HCT116 (cell line): ENCODE measurements around the gene FASLG.

Experiments
- CEBPB ChIP-seq: IDR thresholded peaks from 2 replicates; pipeline ENCODE4 v1.6.1; 2012; ENCODE audit warnings: low read depth
- EZH2 ChIP-seq: fragments of 200-600 bp; sonication (generic); IDR thresholded peaks from 2 replicates; pipeline ENCODE4 v1.6.1; 2017; ENCODE audit warnings: antibody characterized with exemption, mixed run types
- EZH2phosphoT487 ChIP-seq: fragments of 200-600 bp; IDR thresholded peaks from 2 replicates; pipeline ENCODE4 v1.6.1; 2018; ENCODE audit warnings: antibody characterized with exemption, borderline replicate concordance
- POLR2A ChIP-seq: IDR thresholded peaks from 2 replicates; pipeline ENCODE4 v1.7.0; 2011; ENCODE audit warnings: borderline replicate concordance; ENCODE audit not compliant: insufficient read depth, insufficient read length; ENCODE audit errors: extremely low read depth
- POLR2AphosphoS5 ChIP-seq: IDR thresholded peaks from 2 replicates; pipeline ENCODE4 v1.6.1; 2011; ENCODE audit warnings: mild to moderate bottlenecking, low read depth, low read length, moderate library complexity
- SIN3A ChIP-seq: IDR thresholded peaks from 2 replicates; pipeline ENCODE4 v1.6.1; 2012; ENCODE audit warnings: low read depth
- SP1 ChIP-seq: IDR thresholded peaks from 2 replicates; pipeline ENCODE4 v1.6.1; 2012; ENCODE audit warnings: low read depth
- TCF7L2 ChIP-seq: IDR thresholded peaks from 2 replicates; pipeline ENCODE4 v1.7.0; 2011; ENCODE audit warnings: borderline replicate concordance, inconsistent platforms; ENCODE audit not compliant: insufficient read depth, insufficient read length; ENCODE audit errors: extremely low read depth
- YY1 ChIP-seq: IDR thresholded peaks from 2 replicates; pipeline ENCODE4 v1.6.1; 2011; ENCODE audit warnings: low read length, low read depth, moderate library complexity, mild to moderate bottlenecking; ENCODE audit not compliant: insufficient replicate concordance; ENCODE audit errors: extremely low read depth
- ZFX ChIP-seq: fragments of 450-650 bp; IDR thresholded peaks from 2 replicates; pipeline ENCODE4 v1.6.1; 2017
- ZNF274 ChIP-seq: fragments of 200-500 bp; sonication (Bioruptor generic); IDR thresholded peaks from 2 replicates; pipeline ENCODE4 v1.6.1; 2014; ENCODE audit warnings: mild to moderate bottlenecking, low read depth, low read length, inconsistent platforms
- TF ChIP-seq, protein P1 (sequence below), 3 experiments: fragments of 200-600 bp in 1 of 3; sonication (generic) in 1 of 3; IDR thresholded peaks in 2 of 3; conservative IDR thresholded peaks in 1 of 3; 2 replicates each; pipeline ENCODE4 v1.5.1; 2012 to 2017; ENCODE audit warnings: low read depth in 2 of 3, low read length in 2 of 3, antibody characterized with exemption in 1 of 3, borderline replicate concordance in 1 of 3, control low read depth in 1 of 3, mild to moderate bottlenecking in 1 of 3, mixed read lengths in 1 of 3, mixed run types in 1 of 3, moderate library complexity in 1 of 3; ENCODE audit not compliant: insufficient read depth in 1 of 3
- TF ChIP-seq, protein P2 (sequence below): IDR thresholded peaks from 2 replicates; pipeline ENCODE4 v1.6.1; 2011; ENCODE audit warnings: mild to moderate bottlenecking, low read length, moderate library complexity; ENCODE audit not compliant: insufficient replicate concordance; ENCODE audit errors: extremely low read depth

DNA sequence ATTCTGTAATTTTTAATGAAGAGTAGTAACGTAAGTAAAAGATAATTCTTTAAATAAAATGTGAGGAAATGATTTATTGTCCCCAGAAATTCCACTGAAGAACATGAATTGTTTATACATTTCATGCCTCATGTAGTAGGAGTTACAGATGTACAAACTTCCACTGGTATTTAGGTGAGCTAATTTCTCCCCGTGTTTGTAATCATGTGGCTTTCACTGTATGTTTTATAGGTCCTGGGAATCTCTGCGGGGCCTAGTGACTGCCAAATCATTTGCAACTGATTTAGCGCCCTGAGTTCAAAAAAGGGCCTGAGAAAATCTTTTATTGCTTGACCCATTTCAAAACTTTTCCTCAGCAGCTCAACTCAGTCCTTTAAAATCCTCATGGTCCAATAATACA, 30.5 kb upstream of the FASLG start:
- TF ChIP-seq EZH2 (no peak), POLR2A (no peak), ZNF274 (no peak), CEBPB (no peak), SIN3A (no peak), SP1 (no peak), ZFX (no peak), YY1 (no peak), POLR2AphosphoS5 (no peak), EZH2phosphoT487 (no peak), TCF7L2 (no peak)
- TF ChIP-seq, protein P1, sequence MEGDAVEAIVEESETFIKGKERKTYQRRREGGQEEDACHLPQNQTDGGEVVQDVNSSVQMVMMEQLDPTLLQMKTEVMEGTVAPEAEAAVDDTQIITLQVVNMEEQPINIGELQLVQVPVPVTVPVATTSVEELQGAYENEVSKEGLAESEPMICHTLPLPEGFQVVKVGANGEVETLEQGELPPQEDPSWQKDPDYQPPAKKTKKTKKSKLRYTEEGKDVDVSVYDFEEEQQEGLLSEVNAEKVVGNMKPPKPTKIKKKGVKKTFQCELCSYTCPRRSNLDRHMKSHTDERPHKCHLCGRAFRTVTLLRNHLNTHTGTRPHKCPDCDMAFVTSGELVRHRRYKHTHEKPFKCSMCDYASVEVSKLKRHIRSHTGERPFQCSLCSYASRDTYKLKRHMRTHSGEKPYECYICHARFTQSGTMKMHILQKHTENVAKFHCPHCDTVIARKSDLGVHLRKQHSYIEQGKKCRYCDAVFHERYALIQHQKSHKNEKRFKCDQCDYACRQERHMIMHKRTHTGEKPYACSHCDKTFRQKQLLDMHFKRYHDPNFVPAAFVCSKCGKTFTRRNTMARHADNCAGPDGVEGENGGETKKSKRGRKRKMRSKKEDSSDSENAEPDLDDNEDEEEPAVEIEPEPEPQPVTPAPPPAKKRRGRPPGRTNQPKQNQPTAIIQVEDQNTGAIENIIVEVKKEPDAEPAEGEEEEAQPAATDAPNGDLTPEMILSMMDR (IDR thresholded peaks at IDR 0.05 in 2 of 3, conservative IDR thresholded peaks at IDR 0.05 in 1 of 3; ENCODE audit: borderline replicate concordance in 1 of 3, insufficient read depth in 1 of 3, low read depth in 2 of 3, low read length in 2 of 3) = no peak
- TF ChIP-seq, protein P2, sequence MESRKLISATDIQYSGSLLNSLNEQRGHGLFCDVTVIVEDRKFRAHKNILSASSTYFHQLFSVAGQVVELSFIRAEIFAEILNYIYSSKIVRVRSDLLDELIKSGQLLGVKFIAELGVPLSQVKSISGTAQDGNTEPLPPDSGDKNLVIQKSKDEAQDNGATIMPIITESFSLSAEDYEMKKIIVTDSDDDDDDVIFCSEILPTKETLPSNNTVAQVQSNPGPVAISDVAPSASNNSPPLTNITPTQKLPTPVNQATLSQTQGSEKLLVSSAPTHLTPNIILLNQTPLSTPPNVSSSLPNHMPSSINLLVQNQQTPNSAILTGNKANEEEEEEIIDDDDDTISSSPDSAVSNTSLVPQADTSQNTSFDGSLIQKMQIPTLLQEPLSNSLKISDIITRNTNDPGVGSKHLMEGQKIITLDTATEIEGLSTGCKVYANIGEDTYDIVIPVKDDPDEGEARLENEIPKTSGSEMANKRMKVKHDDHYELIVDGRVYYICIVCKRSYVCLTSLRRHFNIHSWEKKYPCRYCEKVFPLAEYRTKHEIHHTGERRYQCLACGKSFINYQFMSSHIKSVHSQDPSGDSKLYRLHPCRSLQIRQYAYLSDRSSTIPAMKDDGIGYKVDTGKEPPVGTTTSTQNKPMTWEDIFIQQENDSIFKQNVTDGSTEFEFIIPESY = no peak
